CD4-positive, CD25-positive, alpha-beta regulatory T cell (primary cell): ENCODE data around the gene NAALADL2. TPM values are rescaled to one million over a fixed set of nuclear protein-coding genes. Genes with fewer than 3 reads are reported as not detected.
"Not testable (repeated sequence)": the region's sequence is repeated elsewhere in the genome, so short reads cannot be mapped to it uniquely, and the experiment has no call there.

Source experiments
- ATAC-seq, 2 donors: fragments of 150-1000 bp; cut with Tn5 transposase; one replicate each; pipeline ENCODE4 v1.10.0; 2021; ENCODE audit warnings: low read depth in 2 of 2, moderate number of reproducible peaks in 2 of 2, moderate library complexity in 1 of 2
- DNase-seq, 3 donors: peaks; one replicate each; pipeline versions ENCODE4 v3.0.0 to v3.0.0-alpha.2; 2012 to 2022; ENCODE audit warnings: mixed read lengths in 1 of 3
- H3K27ac ChIP-seq: one replicate; pipeline ENCODE4 v1.7.0; 2013; ENCODE audit warnings: mild to moderate bottlenecking, low read length; ENCODE audit not compliant: insufficient read depth, poor library complexity, severe bottlenecking
- H3K27me3 ChIP-seq: one replicate; pipeline ENCODE4 v1.7.0; 2013; ENCODE audit warnings: low read length; ENCODE audit not compliant: control insufficient read depth, insufficient read depth
- H3K36me3 ChIP-seq: one replicate; pipeline ENCODE4 v1.7.0; 2013; ENCODE audit warnings: mild to moderate bottlenecking, low read length, moderate library complexity; ENCODE audit not compliant: control insufficient read depth, insufficient read depth
- H3K4me1 ChIP-seq: 2 replicates; pipeline ENCODE4 v1.7.0; 2013; ENCODE audit warnings: mild to moderate bottlenecking, low read length; ENCODE audit not compliant: insufficient read depth, control insufficient read depth, poor library complexity, severe bottlenecking
- H3K4me3 ChIP-seq: one replicate; pipeline ENCODE4 v1.7.0; 2013; ENCODE audit warnings: low read depth, mild to moderate bottlenecking, low read length, moderate library complexity
- H3K9me3 ChIP-seq, 2 experiments: 1 replicate in 1 of 2; 2 replicates in 1 of 2; pipeline ENCODE4 v1.7.0; 2013; ENCODE audit warnings: low read length in 2 of 2, mild to moderate bottlenecking in 1 of 2, moderate library complexity in 1 of 2; ENCODE audit not compliant: control insufficient read depth in 2 of 2
- H3K27ac Mint-ChIP-seq, 3 donors: one replicate each; pipeline ENCODE4 v1.8.0; 2020 to 2022; ENCODE audit warnings: mild to moderate bottlenecking in 3 of 3, mixed read lengths in 3 of 3, moderate library complexity in 2 of 3
- H3K27me3 Mint-ChIP-seq: one replicate; pipeline ENCODE4 v1.8.0; 2022; ENCODE audit warnings: mild to moderate bottlenecking, mixed read lengths
- H3K36me3 Mint-ChIP-seq: one replicate; pipeline ENCODE4 v1.8.0; 2020; ENCODE audit warnings: mixed read lengths
- H3K4me1 Mint-ChIP-seq, 4 donors: one replicate each; pipeline ENCODE4 v1.8.0; 2020 to 2022; ENCODE audit warnings: mixed read lengths in 4 of 4, mild to moderate bottlenecking in 1 of 4
- H3K4me3 Mint-ChIP-seq, 4 donors: one replicate each; pipeline ENCODE4 v1.8.0; 2020 to 2022; ENCODE audit warnings: mild to moderate bottlenecking in 4 of 4, mixed read lengths in 4 of 4, moderate library complexity in 3 of 4
- H3K9me3 Mint-ChIP-seq, 7 donors: one replicate each; pipeline ENCODE4 v1.8.0; 2020 to 2022; ENCODE audit warnings: mixed read lengths in 7 of 7, mild to moderate bottlenecking in 3 of 7, moderate library complexity in 2 of 7
- polyA plus RNA-seq, 4 donors: library from polyadenylated mRNA; unstranded; fragments of 300-500 nt; fragmentation: Illumina TruSeq; gene quantifications; one replicate each; pipeline ENCODE4 v1.2.3, GENCODE V29; 2021
- total RNA-seq: library from RNA; stranded (reverse); gene quantifications from one replicate; pipeline ENCODE4 v1.2.3, GENCODE V29; 2022

The NAALADL2 gene
- total and polyA plus RNA-seq, 5 donors from 2014 or later: not detected

GRCh38 chr3:175411946-175412345 is 552.8 kb downstream of the NAALADL2 start:
- no peaks in the 10 kb centered on the region for H3K27me3 ChIP-seq
- H3K4me1 Mint-ChIP-seq: no peaks in the 10 kb centered on the region

GRCh38 chr3:175413926-175414325 is 554.8 kb downstream of the NAALADL2 start:
- H3K36me3 Mint-ChIP-seq: no peaks in the 10 kb centered on the region
- Histone ChIP-seq H3K27ac (no peak overlapping the region), H3K36me3 (no peaks in the 10 kb centered on the region), H3K27me3 (no peaks in the 10 kb centered on the region), H3K4me3 (no peak overlapping the region), H3K9me3 (no peaks in the 10 kb centered on the region), H3K4me1 (no peaks in the 10 kb centered on the region)
- no peak overlapping the region for H3K27ac Mint-ChIP-seq
- H3K4me1 Mint-ChIP-seq: no peaks in the 10 kb centered on the region
- ATAC-seq (no peak), DNase-seq (no peak)
- peaks cover 3 to 13% (median 8%) of the 10 kb centered on the region in 7 donors for H3K9me3 Mint-ChIP-seq
- H3K4me3 Mint-ChIP-seq: no peak overlapping the region
- no peaks in the 10 kb centered on the region for H3K27me3 Mint-ChIP-seq

More at GRCh38 chr3:175411946-175412345, 552.8 kb downstream of the NAALADL2 start:
- H3K27ac Mint-ChIP-seq: no peak overlapping the region
- no peaks in the 10 kb centered on the region for H3K36me3 Mint-ChIP-seq
- no peak overlapping the region for H3K4me3 Mint-ChIP-seq
- ATAC-seq (no peak), DNase-seq (no peak)
- peaks cover 0 to 14% (median 9%) of the 10 kb centered on the region in 7 donors for H3K9me3 Mint-ChIP-seq
- Histone ChIP-seq H3K36me3 (no peaks in the 10 kb centered on the region), H3K9me3 (no peaks in the 10 kb centered on the region), H3K4me3 (no peak overlapping the region), H3K27ac (no peak overlapping the region), H3K4me1 (no peaks in the 10 kb centered on the region)
- no peaks in the 10 kb centered on the region for H3K27me3 Mint-ChIP-seq

- no peak for DNase-seq
- H3K27ac Mint-ChIP-seq: no peak overlapping the region
- H3K4me3 ChIP-seq: no peak overlapping the region
- H3K27me3 ChIP-seq: no peaks in the 10 kb centered on the region
- no peaks in the 10 kb centered on the region for H3K36me3 ChIP-seq
- no peak for ATAC-seq
- peaks cover 0 to 12% (median 5%) of the 10 kb centered on the region in 7 donors for H3K9me3 Mint-ChIP-seq
- H3K4me1 Mint-ChIP-seq: no peaks in the 10 kb centered on the region
- no peak overlapping the region for H3K4me3 Mint-ChIP-seq
- H3K4me1 ChIP-seq: no peaks in the 10 kb centered on the region
- no peak overlapping the region for H3K27ac ChIP-seq
- no peaks in the 10 kb centered on the region for H3K9me3 ChIP-seq
- no peaks in the 10 kb centered on the region for H3K36me3 Mint-ChIP-seq
- H3K27me3 Mint-ChIP-seq: no peaks in the 10 kb centered on the region
These were observed 557.5 kb downstream of the NAALADL2 start for GRCh38 chr3:175416600-175416999.

GRCh38 chr3:175417426-175417825 is 558.3 kb downstream of the NAALADL2 start:
- H3K4me3 ChIP-seq: no peak overlapping the region
- peaks cover 0 to 11% (median 5%) of the 10 kb centered on the region in 7 donors for H3K9me3 Mint-ChIP-seq

GRCh38 chr3:175421902-175422301 is 562.8 kb downstream of the NAALADL2 start:
- DNase-seq (no peak), ATAC-seq (no peak)
- Histone ChIP-seq H3K27ac (no peak overlapping the region), H3K36me3 (no peaks in the 10 kb centered on the region), H3K4me1 (no peaks in the 10 kb centered on the region), H3K27me3 (no peaks in the 10 kb centered on the region), H3K4me3 (no peak overlapping the region), H3K9me3 (no peaks in the 10 kb centered on the region)
- H3K36me3 Mint-ChIP-seq: no peaks in the 10 kb centered on the region
- no peaks in the 10 kb centered on the region for H3K4me1 Mint-ChIP-seq
- H3K27me3 Mint-ChIP-seq: no peaks in the 10 kb centered on the region
- H3K27ac Mint-ChIP-seq: peak overlapping the region in 1 of 3 donors; percentile 67
- H3K4me3 Mint-ChIP-seq: no peak overlapping the region
- H3K9me3 Mint-ChIP-seq: peaks cover 0 to 13% (median 10%) of the 10 kb centered on the region in 7 donors

More at GRCh38 chr3:175417426-175417825, 558.3 kb downstream of the NAALADL2 start:
- no peak overlapping the region for H3K4me3 Mint-ChIP-seq
- Histone ChIP-seq H3K9me3 (no peaks in the 10 kb centered on the region), H3K4me1 (no peaks in the 10 kb centered on the region), H3K36me3 (no peaks in the 10 kb centered on the region), H3K27ac (no peak overlapping the region), H3K27me3 (no peaks in the 10 kb centered on the region)
- DNase-seq (no peak), ATAC-seq (no peak)
- no peaks in the 10 kb centered on the region for H3K4me1 Mint-ChIP-seq
- no peaks in the 10 kb centered on the region for H3K27me3 Mint-ChIP-seq
- H3K36me3 Mint-ChIP-seq: no peaks in the 10 kb centered on the region
- no peak overlapping the region for H3K27ac Mint-ChIP-seq

GRCh38 chr3:175422744-175423143 is 563.6 kb downstream of the NAALADL2 start:
- Histone ChIP-seq H3K27me3 (no peaks in the 10 kb centered on the region), H3K27ac (no peak overlapping the region), H3K4me3 (no peak overlapping the region), H3K4me1 (no peaks in the 10 kb centered on the region), H3K9me3 (no peaks in the 10 kb centered on the region), H3K36me3 (no peaks in the 10 kb centered on the region)
- Mint-ChIP-seq H3K4me3 (no peak overlapping the region), H3K27me3 (no peaks in the 10 kb centered on the region), H3K4me1 (no peaks in the 10 kb centered on the region), H3K27ac (no peak overlapping the region), H3K9me3 (peaks cover 0 to 13% (median 10%) of the 10 kb centered on the region in 7 donors), H3K36me3 (no peaks in the 10 kb centered on the region)
- no peak for ATAC-seq
- no peak for DNase-seq

- not testable (repeated sequence) for H3K27me3 Mint-ChIP-seq, DNase-seq, H3K4me3 ChIP-seq, H3K4me3 Mint-ChIP-seq, H3K36me3 Mint-ChIP-seq, H3K27ac ChIP-seq, ATAC-seq, H3K27me3 ChIP-seq, H3K4me1 Mint-ChIP-seq, H3K4me1 ChIP-seq, H3K36me3 ChIP-seq, H3K27ac Mint-ChIP-seq, H3K9me3 ChIP-seq
- peaks cover 0 to 11% (median 5%) of the 10 kb centered on the region in 7 donors for H3K9me3 Mint-ChIP-seq
These were observed 564.7 kb downstream of the NAALADL2 start for GRCh38 chr3:175423848-175424247.

GRCh38 chr3:175426805-175427204 is 567.7 kb downstream of the NAALADL2 start:
- no peaks in the 10 kb centered on the region for H3K4me1 Mint-ChIP-seq
- H3K4me3 Mint-ChIP-seq: no peak overlapping the region
- Histone ChIP-seq H3K9me3 (no peaks in the 10 kb centered on the region), H3K27me3 (no peaks in the 10 kb centered on the region), H3K27ac (no peak overlapping the region), H3K36me3 (no peaks in the 10 kb centered on the region), H3K4me3 (no peak overlapping the region), H3K4me1 (no peaks in the 10 kb centered on the region)
- H3K27me3 Mint-ChIP-seq: no peaks in the 10 kb centered on the region
- H3K9me3 Mint-ChIP-seq: peaks cover 0 to 7% (median 3%) of the 10 kb centered on the region in 7 donors
- H3K27ac Mint-ChIP-seq: no peak overlapping the region
- DNase-seq: no peak
- ATAC-seq: no peak
- no peaks in the 10 kb centered on the region for H3K36me3 Mint-ChIP-seq
